SK-N-SH treated with all-trans-retinoic acid at 6 μM for 48 hours (cell line): Measurements from ENCODE around the gene ADORA2A.

Source experiments
- CSDC2 ChIP-seq: fragments of 250-450 bp; sonication (Bioruptor Pico); IDR thresholded peaks from 2 replicates; pipeline ENCODE4 v1.5.0; 2020; ENCODE audit warnings: mild to moderate bottlenecking, moderate library complexity
- CSRNP3 ChIP-seq: fragments of 250-450 bp; sonication (Bioruptor Pico); IDR thresholded peaks from 2 replicates; pipeline ENCODE4 v1.5.1; 2021; ENCODE audit warnings: mild to moderate bottlenecking, moderate library complexity
- ESRRG ChIP-seq: fragments of 250-450 bp; sonication (Bioruptor Pico); IDR thresholded peaks from 2 replicates; pipeline ENCODE4 v1.6.1; 2021; ENCODE audit warnings: mild to moderate bottlenecking
- OSR1 ChIP-seq: fragments of 250-450 bp; sonication (Bioruptor Pico); IDR thresholded peaks from 2 replicates; pipeline ENCODE4 v1.8.0; 2022; ENCODE audit warnings: moderate library complexity, mild to moderate bottlenecking, inconsistent platforms
- POU6F1 ChIP-seq: fragments of 250-450 bp; sonication (Bioruptor Pico); IDR thresholded peaks from 2 replicates; pipeline ENCODE4 v1.8.0; 2021; ENCODE audit warnings: low read depth, mild to moderate bottlenecking, moderate library complexity, borderline replicate concordance
- PPARA ChIP-seq: fragments of 250-450 bp; sonication (Bioruptor Pico); IDR thresholded peaks from 2 replicates; pipeline ENCODE4 v1.5.0; 2020; ENCODE audit warnings: mild to moderate bottlenecking, borderline replicate concordance
- RARB ChIP-seq: fragments of 250-450 bp; sonication (Bioruptor Pico); IDR thresholded peaks from 2 replicates; pipeline ENCODE4 v1.8.0; 2021; ENCODE audit warnings: mild to moderate bottlenecking, moderate library complexity
- SNAI2 ChIP-seq: fragments of 250-450 bp; sonication (Bioruptor Pico); IDR thresholded peaks from 2 replicates; pipeline ENCODE4 v1.5.0; 2020; ENCODE audit warnings: mild to moderate bottlenecking, moderate library complexity
- TSHZ2 ChIP-seq: fragments of 250-450 bp; sonication (Bioruptor Pico); IDR thresholded peaks from 2 replicates; pipeline ENCODE4 v1.5.0; 2020; ENCODE audit warnings: mild to moderate bottlenecking, moderate library complexity
- ZFP30 ChIP-seq: fragments of 450-650 bp; formaldehyde crosslinking; IDR thresholded peaks from 2 replicates; pipeline ENCODE4 v1.5.0; 2022; ENCODE audit warnings: mild to moderate bottlenecking, moderate library complexity
- TF ChIP-seq, protein P1 (sequence below): fragments of 250-450 bp; sonication (Bioruptor Pico); IDR thresholded peaks from 2 replicates; pipeline ENCODE4 v1.8.0; 2020; ENCODE audit warnings: mild to moderate bottlenecking, moderate library complexity, borderline replicate concordance
- TF ChIP-seq, protein P2 (sequence below): fragments of 250-450 bp; sonication (Bioruptor Pico); IDR thresholded peaks from 2 replicates; pipeline ENCODE4 v1.5.1; 2020; ENCODE audit warnings: low read depth, mild to moderate bottlenecking, moderate library complexity

- TF ChIP-seq, protein P1, sequence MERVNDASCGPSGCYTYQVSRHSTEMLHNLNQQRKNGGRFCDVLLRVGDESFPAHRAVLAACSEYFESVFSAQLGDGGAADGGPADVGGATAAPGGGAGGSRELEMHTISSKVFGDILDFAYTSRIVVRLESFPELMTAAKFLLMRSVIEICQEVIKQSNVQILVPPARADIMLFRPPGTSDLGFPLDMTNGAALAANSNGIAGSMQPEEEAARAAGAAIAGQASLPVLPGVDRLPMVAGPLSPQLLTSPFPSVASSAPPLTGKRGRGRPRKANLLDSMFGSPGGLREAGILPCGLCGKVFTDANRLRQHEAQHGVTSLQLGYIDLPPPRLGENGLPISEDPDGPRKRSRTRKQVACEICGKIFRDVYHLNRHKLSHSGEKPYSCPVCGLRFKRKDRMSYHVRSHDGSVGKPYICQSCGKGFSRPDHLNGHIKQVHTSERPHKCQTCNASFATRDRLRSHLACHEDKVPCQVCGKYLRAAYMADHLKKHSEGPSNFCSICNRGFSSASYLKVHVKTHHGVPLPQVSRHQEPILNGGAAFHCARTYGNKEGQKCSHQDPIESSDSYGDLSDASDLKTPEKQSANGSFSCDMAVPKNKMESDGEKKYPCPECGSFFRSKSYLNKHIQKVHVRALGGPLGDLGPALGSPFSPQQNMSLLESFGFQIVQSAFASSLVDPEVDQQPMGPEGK (CRISPR knock-in tag), result no peak
- TF ChIP-seq, protein P2, sequence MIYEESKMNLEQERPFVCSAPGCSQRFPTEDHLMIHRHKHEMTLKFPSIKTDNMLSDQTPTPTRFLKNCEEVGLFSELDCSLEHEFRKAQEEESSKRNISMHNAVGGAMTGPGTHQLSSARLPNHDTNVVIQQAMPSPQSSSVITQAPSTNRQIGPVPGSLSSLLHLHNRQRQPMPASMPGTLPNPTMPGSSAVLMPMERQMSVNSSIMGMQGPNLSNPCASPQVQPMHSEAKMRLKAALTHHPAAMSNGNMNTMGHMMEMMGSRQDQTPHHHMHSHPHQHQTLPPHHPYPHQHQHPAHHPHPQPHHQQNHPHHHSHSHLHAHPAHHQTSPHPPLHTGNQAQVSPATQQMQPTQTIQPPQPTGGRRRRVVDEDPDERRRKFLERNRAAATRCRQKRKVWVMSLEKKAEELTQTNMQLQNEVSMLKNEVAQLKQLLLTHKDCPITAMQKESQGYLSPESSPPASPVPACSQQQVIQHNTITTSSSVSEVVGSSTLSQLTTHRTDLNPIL, result no peak
- TF ChIP-seq RARB, result no peak
- no peak for TF ChIP-seq ZFP30
- no peak for TF ChIP-seq POU6F1 (CRISPR knock-in tag)
- TF ChIP-seq PPARA (CRISPR knock-in tag), result no peak
- TF ChIP-seq TSHZ2, result no peak
- TF ChIP-seq CSDC2 (CRISPR knock-in tag), result no peak
- no peak for TF ChIP-seq OSR1
- TF ChIP-seq CSRNP3 (CRISPR knock-in tag), result no peak
- TF ChIP-seq SNAI2 (CRISPR knock-in tag), result no peak
- no peak for TF ChIP-seq ESRRG (CRISPR knock-in tag)
Observed at GRCh38 chr22:24421428-24421931, 5.9 kb upstream of the ADORA2A start.
